Stimulated activated CD8-positive, alpha-beta memory T cell treated with anti-CD3 and anti-CD28 coated beads, Interleukin-15, amount 100 ng/mL, for 1 hour (primary cell): ENCODE data around the gene PLEKHN1.
"Not testable (repeated sequence)": the region's sequence is repeated elsewhere in the genome, so short reads cannot be mapped to it uniquely, and the experiment has no call there.

Source experiments
- DNase-seq: peaks from one replicate; pipeline ENCODE4 v3.0.0-alpha.2; 2020; ENCODE audit warnings: low read depth

Gene PLEKHN1

GRCh38 chr1:942864-943533 lies 23.3 kb upstream of the PLEKHN1 start:
- no peak for DNase-seq

- no peak for DNase-seq
Measured at GRCh38 chr1:943545-944340, 22.5 kb upstream of the PLEKHN1 start.

GRCh38 chr1:944341-945325 lies 21.6 kb upstream of the PLEKHN1 start:
- DNase-seq, result no peak

- DNase-seq, result no peak
Measured at GRCh38 chr1:945688-946556, 20.4 kb upstream of the PLEKHN1 start.

- not testable (repeated sequence) for DNase-seq
Measured at GRCh38 chr1:946811-947210, 19.5 kb upstream of the PLEKHN1 start.

- no peak for DNase-seq
Measured at GRCh38 chr1:947958-948357, 18.3 kb upstream of the PLEKHN1 start.

GRCh38 chr1:950268-950667 lies 16.0 kb upstream of the PLEKHN1 start:
- no peak for DNase-seq

GRCh38 chr1:950881-951280 lies 15.4 kb upstream of the PLEKHN1 start:
- DNase-seq, result no peak

GRCh38 chr1:951364-951763 lies 14.9 kb upstream of the PLEKHN1 start:
- DNase-seq, result no peak

- DNase-seq, result no peak
Measured at GRCh38 chr1:952201-952600, 14.1 kb upstream of the PLEKHN1 start.

- no peak for DNase-seq
Measured at GRCh38 chr1:952603-953002, 13.7 kb upstream of the PLEKHN1 start.

- DNase-seq, result no peak
Measured at GRCh38 chr1:953524-954320, 12.6 kb upstream of the PLEKHN1 start.

GRCh38 chr1:954927-955326 lies 11.4 kb upstream of the PLEKHN1 start:
- no peak for DNase-seq

GRCh38 chr1:955474-955873 lies 10.8 kb upstream of the PLEKHN1 start:
- DNase-seq, result no peak

GRCh38 chr1:956636-957035 lies 9.6 kb upstream of the PLEKHN1 start:
- DNase-seq, result no peak

GRCh38 chr1:958823-959730 lies 7.2 kb upstream of the PLEKHN1 start, which contains the start of gene NOC2L:
NOC2L (minus strand) TSS chr1:959256; CDS start chr1:959240, 16 bp downstream.
- DNase-seq, result peak; percentile 97

GRCh38 chr1:959731-960362 lies 6.4 kb upstream of the PLEKHN1 start:
- DNase-seq, result no peak

GRCh38 chr1:960363-961131 lies 5.7 kb upstream of the PLEKHN1 start, which contains the start of gene KLHL17:
KLHL17 (plus strand) TSS chr1:960584; CDS start chr1:960694, 110 bp downstream.
- peak; percentile 51 for DNase-seq
